Activated CD4-positive, alpha-beta T cell treated with anti-CD3 and anti-CD28 coated beads for 36 hours (primary cell): ENCODE data around the gene ISM1. TPM values are rescaled to one million over a fixed set of nuclear protein-coding genes. Genes with fewer than 3 reads are reported as not detected.
A peak's percentile ranks its signal among the peaks of the same experiment; 100 is the strongest.

Experiments
- ATAC-seq: fragments of 200-7000 bp; cut with Tn5 transposase; one replicate; pipeline ENCODE4 v1.10.0; 2021; ENCODE audit warnings: mild to moderate bottlenecking, moderate library complexity
- CTCF ChIA-PET: fragments of 350-600 bp; sonication (Branson Sonifier 250); formaldehyde crosslinking; loops from one replicate; lab custom pipeline; 2021; ENCODE audit warnings: antibody characterized with exemption; lab: Charles Lee
- POLR2A ChIA-PET: fragments of 350-600 bp; sonication (Branson Sonifier 250); formaldehyde crosslinking; loops from one replicate; lab custom pipeline; 2021; ENCODE audit warnings: antibody characterized with exemption, inconsistent platforms; lab: Charles Lee
- DNase-seq: peaks from one replicate; pipeline ENCODE4 v3.0.0-alpha.2; 2020
- H3K27ac Mint-ChIP-seq: one replicate; pipeline ENCODE4 v1.8.0; 2021; ENCODE audit warnings: mixed read lengths
- H3K27me3 Mint-ChIP-seq: one replicate; pipeline ENCODE4 v1.8.0; 2021; ENCODE audit warnings: mixed read lengths
- H3K36me3 Mint-ChIP-seq: one replicate; pipeline ENCODE4 v1.8.0; 2021; ENCODE audit warnings: low read depth, mixed read lengths
- H3K4me1 Mint-ChIP-seq: one replicate; pipeline ENCODE4 v1.8.0; 2021; ENCODE audit warnings: mixed read lengths
- H3K4me3 Mint-ChIP-seq: one replicate; pipeline ENCODE4 v1.8.0; 2021; ENCODE audit warnings: mild to moderate bottlenecking, moderate library complexity, mixed read lengths
- H3K9me3 Mint-ChIP-seq: one replicate; pipeline ENCODE4 v1.8.0; 2021; ENCODE audit warnings: low read depth, mixed read lengths
- intact Hi-C, 2 experiments: fragments of 100-400 bp; cut with DNase I in 1 of 2; cut with micrococcal nuclease in 1 of 2; formaldehyde crosslinking; loops; one replicate each; pipeline versions ENCODE4 v1.14.2 to v1.15.1; 2022 to 2024; cut with DNase I, micrococcal nuclease
- total RNA-seq, 2 experiments: library from RNA; stranded (reverse); gene quantifications; one replicate each; pipeline ENCODE4 v1.2.3, GENCODE V29; 2021

The ISM1 gene
- total RNA-seq, 2 experiments from 2014 or later, result 0.48 to 0.51 TPM

DNA sequence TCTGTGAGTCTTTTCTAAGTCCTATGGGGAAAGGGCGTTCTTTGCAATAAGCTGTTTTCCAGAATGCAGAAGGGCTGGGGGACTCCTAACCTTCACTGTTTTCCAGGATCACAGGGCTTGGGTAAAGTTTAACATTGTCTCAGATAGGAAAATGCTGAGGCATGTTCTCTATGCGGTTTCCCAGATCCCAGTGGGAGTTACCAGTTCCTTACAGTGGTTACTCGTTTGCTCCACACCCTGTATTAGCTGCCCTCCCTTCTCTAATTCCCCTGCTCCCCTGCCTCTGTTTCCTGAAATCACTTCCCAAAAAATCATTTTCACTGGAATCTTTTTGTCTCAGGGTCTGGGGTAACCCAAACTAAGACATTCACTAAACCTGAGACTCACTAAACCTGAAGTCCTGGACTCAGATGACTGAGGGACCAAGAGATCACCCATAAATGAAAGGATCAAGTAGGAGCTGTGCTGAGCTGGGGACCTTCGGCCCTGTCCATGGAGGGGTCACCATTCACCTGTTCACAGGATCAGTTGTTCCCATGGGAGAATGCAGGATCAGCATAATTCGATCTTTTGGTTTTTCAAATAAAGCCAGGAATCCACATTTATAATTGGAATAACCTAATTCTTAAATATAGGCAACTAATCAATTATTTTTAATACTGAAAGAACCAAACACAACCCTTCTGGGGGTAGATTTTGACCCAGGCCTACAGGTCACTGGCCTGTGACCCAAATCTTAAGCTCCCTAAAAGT is 76.2 kb downstream of the ISM1 start:
- no peak overlapping the region for H3K4me3 Mint-ChIP-seq
- H3K4me1 Mint-ChIP-seq, result no peaks in the 10 kb centered on the region
- H3K27me3 Mint-ChIP-seq, result no peaks in the 10 kb centered on the region
- no peak for ATAC-seq
- no peak overlapping the region for H3K27ac Mint-ChIP-seq
- DNase-seq, result no peak
- no peaks in the 10 kb centered on the region for H3K36me3 Mint-ChIP-seq
- intact Hi-C loops, result no loop called here
- ChIA-PET CTCF (no interaction called here), POLR2A (no interaction called here)
- H3K9me3 Mint-ChIP-seq, result no peaks in the 10 kb centered on the region

DNA sequence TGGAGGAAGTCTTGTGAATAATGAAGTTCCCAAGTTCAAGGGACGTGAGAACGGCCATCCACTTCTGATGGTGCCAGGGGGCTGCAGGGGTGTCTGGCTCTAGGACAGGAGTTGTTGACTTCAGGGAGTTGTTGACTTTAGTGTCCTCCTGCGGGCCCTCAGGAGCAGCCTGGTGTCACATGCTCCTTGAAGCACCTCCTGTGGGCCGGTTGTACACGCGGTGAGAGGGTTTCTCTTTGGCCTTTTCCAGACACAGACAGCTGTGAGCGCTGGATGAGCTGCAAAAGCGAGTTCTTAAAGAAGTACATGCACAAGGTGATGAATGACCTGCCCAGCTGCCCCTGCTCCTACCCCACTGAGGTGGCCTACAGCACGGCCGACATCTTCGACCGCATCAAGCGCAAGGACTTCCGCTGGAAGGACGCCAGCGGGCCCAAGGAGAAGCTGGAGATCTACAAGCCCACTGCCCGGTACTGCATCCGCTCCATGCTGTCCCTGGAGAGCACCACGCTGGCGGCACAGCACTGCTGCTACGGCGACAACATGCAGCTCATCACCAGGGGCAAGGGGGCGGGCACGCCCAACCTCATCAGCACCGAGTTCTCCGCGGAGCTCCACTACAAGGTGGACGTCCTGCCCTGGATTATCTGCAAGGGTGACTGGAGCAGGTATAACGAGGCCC is 77.8 kb downstream of the ISM1 start:
- Mint-ChIP-seq H3K27ac (no peak overlapping the region), H3K27me3 (no peaks in the 10 kb centered on the region), H3K4me3 (no peak overlapping the region), H3K36me3 (no peaks in the 10 kb centered on the region), H3K4me1 (no peaks in the 10 kb centered on the region), H3K9me3 (no peaks in the 10 kb centered on the region)
- ChIA-PET POLR2A (no interaction called here), CTCF (interaction anchor here (0.7 kb wide), 1 partner anchor 493 kb away, joined by 3 read pairs; no protein-coding TSS in a partner anchor)
- DNase-seq, result no peak
- no peak for ATAC-seq
- intact Hi-C loops, result no loop called here

DNA sequence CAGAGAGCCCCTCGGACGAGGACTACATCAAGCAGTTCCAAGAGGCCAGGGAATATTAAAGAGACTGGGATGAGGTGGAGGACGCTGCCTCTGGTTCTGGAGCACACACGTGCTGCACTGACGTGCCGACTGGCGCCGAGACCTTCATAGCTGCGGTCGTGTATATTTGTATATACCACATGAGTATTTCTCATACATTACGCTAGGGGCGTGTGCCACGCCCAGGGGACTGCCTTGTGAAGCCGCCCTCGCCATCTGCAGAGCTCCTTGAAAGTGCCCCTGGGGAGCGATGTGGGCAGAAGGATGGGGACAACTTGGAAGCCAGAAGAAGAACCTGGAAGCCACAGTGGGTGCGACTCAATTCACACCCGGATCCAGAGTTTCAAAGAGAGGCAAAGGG is 78.3 kb downstream of the ISM1 start:
- DNase-seq (no peak), ATAC-seq (no peak)
- Mint-ChIP-seq H3K4me3 (no peak overlapping the region), H3K27ac (no peak overlapping the region), H3K27me3 (no peaks in the 10 kb centered on the region), H3K9me3 (no peaks in the 10 kb centered on the region), H3K4me1 (no peaks in the 10 kb centered on the region), H3K36me3 (no peaks in the 10 kb centered on the region)
- intact Hi-C loops, result no loop called here
- ChIA-PET POLR2A (no interaction called here), CTCF (interaction anchor here (0.7 kb wide), 1 partner anchor 492 kb away, joined by 3 read pairs; no protein-coding TSS in a partner anchor)

DNA sequence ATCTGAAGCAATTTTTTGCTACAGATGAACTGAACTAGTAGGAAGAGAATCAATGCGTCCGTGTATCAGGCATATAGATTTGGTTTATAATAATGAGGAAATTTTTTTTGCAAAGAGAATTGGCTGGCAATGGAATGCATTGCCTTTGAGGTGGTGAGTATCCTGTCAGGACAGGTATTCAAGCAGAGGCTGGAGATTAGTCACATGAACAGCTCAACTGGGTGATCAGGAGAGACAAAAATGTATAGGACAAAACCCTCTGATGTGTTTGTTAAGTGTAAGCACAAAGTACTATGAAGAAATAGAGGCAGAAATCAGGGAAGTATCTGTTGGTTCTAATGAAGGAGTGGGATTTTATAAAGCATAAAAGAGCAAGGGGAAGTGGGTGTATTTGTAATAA is 80.5 kb downstream of the ISM1 start:
- no peaks in the 10 kb centered on the region for H3K36me3 Mint-ChIP-seq
- ChIA-PET CTCF (interaction anchor here (0.6 to 3.0 kb wide), 11 partner anchors 28 to 377 kb away, joined by 3 to 44 read pairs (median 4); no protein-coding TSS in a partner anchor), POLR2A (no interaction called here)
- H3K4me1 Mint-ChIP-seq, result no peaks in the 10 kb centered on the region
- no peak overlapping the region for H3K27ac Mint-ChIP-seq
- intact Hi-C loops, result no loop called here
- H3K9me3 Mint-ChIP-seq, result no peaks in the 10 kb centered on the region
- no peak for ATAC-seq
- H3K4me3 Mint-ChIP-seq, result no peak overlapping the region
- H3K27me3 Mint-ChIP-seq, result no peaks in the 10 kb centered on the region
- no peak for DNase-seq

DNA sequence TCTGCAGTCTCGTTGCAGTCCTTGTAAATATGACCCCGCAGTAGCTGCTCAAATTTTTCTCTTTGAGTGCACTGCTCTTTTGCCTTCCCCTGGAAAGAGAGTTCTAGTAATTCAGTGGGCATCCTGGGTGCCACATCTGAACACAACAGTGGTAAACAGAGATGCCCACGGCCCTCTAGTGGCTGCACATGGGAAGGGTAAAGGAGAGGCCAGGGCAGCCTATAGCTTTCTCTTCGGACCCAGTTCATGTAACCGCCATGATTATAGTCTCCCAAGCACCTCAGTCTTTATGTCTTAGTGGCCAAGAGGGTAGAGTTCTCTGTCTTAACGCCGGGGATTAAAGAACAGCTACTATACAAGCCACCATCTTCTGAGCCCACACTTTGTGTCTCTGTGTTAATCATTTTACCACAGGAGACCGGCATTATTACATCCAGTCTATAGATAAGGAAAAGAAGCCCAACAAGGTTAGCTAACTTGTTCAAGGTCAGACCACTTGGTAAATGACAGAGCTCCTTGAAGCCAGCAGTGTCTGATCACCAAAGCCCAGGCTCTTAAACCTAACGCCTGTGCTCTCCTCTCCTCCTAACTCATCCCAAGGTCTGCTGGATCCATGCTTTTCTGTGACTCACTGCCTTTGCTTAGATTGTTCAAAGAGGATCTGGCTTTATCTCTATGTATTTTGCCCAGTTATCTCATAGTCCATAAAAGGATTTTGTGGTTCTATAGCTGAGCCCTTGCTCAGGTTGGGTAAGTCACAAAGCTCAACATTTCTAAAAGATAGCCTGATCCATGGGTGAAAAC is 81.8 kb downstream of the ISM1 start:
- Mint-ChIP-seq H3K9me3 (no peaks in the 10 kb centered on the region), H3K36me3 (no peaks in the 10 kb centered on the region), H3K4me1 (no peaks in the 10 kb centered on the region), H3K4me3 (no peak overlapping the region), H3K27me3 (no peaks in the 10 kb centered on the region), H3K27ac (no peak overlapping the region)
- ATAC-seq (peak; percentile 93), DNase-seq (peak; percentile 73)
- ChIA-PET CTCF (interaction anchor here (0.7 to 3.0 kb wide), 24 partner anchors 10 to 1374 kb away, joined by 3 to 44 read pairs (median 3); no protein-coding TSS in a partner anchor), POLR2A (no interaction called here)
- intact Hi-C loops, result loop anchor here (1.0 kb wide), 1 partner anchor 184 kb away; no protein-coding TSS in a partner anchor

DNA sequence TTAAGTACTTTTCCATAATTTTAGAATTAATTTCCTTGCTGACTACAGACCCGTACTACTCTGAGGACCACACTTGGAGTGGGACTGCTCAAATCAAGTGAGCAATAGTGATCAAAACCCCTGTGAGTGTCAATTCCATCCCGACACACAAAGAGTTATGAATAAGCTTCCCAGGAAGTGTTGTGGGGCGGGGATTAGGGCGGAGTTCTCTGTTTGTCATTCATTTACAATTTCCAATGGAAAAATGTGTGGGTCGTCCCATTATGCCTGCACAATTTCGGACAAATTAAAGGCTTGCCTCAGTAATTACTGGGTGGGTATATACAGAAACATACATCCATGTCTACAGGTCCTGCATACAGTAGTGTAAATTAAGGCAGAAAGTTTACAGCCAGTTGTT is 84.2 kb downstream of the ISM1 start:
- Mint-ChIP-seq H3K4me1 (no peaks in the 10 kb centered on the region), H3K9me3 (no peaks in the 10 kb centered on the region), H3K4me3 (no peak overlapping the region), H3K27ac (no peak overlapping the region), H3K36me3 (no peaks in the 10 kb centered on the region), H3K27me3 (no peaks in the 10 kb centered on the region)
- CTCF ChIA-PET, result interaction anchor here (0.9 to 1.0 kb wide), 2 partner anchors 12 to 191 kb away, joined by 3 to 4 read pairs; no protein-coding TSS in a partner anchor
- ATAC-seq, result no peak
- intact Hi-C loops, result no loop called here
- POLR2A ChIA-PET, result no interaction called here
- DNase-seq, result no peak

DNA sequence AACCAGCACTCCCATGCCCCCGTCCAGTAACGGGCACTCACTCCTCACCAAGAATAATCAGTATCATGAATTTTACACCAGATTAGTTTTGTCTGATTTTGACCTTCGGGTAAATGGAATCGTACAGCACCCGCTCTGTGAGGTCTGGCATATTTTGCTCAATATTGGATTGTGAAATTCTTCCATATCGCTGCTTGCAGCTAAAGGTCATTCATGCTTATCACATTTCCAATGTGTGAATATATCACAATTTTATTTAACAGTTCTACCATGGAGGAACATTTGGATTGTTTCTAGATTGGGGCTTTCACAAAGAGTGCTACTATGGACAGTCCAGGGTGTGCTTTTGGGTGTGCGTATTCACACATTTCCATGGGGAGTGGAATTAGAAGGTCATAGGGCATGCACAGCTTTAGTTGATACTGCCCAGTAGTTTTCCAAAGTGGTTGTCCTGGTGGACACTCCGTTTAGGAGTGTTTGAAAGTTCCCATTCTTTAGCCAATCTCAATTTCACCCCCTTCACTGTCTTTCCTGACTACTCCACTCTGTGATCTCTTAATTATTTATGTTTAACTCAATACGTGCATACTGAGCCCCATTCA is 86.6 kb downstream of the ISM1 start:
- H3K36me3 Mint-ChIP-seq, result no peaks in the 10 kb centered on the region
- POLR2A ChIA-PET, result no interaction called here
- H3K27me3 Mint-ChIP-seq, result peaks cover 2% of the 10 kb centered on the region
- no peak overlapping the region for H3K27ac Mint-ChIP-seq
- no peak for ATAC-seq
- CTCF ChIA-PET, result interaction anchor here (0.6 kb wide), 1 partner anchor 17 kb away, joined by 3 read pairs; no protein-coding TSS in a partner anchor
- H3K9me3 Mint-ChIP-seq, result no peaks in the 10 kb centered on the region
- peaks cover 8% of the 10 kb centered on the region for H3K4me1 Mint-ChIP-seq
- H3K4me3 Mint-ChIP-seq, result no peak overlapping the region
- no peak for DNase-seq
- intact Hi-C loops, result no loop called here

DNA sequence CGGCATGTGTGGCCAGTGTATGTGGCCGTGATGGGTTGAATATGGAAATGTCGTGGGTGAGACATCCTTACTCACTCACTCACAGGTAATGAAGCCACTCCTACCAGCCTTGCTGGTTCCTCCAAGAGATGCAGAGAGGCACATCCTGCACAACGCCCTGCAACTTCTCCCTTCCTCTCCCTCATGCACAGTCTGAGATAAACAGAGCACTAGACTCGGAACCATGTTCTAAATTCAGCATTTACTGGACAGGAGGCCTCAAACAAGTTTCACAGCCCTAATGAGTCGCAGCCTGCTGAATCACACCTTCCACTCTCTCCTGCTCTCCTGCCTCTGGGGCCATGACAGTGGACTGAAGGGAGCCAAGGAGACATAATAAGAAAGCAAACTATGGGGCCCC is 91.2 kb downstream of the ISM1 start:
- peaks cover 7% of the 10 kb centered on the region for H3K9me3 Mint-ChIP-seq
- H3K4me1 Mint-ChIP-seq, result peaks cover 8% of the 10 kb centered on the region
- no peak overlapping the region for H3K27ac Mint-ChIP-seq
- ATAC-seq, result peak; percentile 93
- POLR2A ChIA-PET, result no interaction called here
- peaks cover 8% of the 10 kb centered on the region for H3K27me3 Mint-ChIP-seq
- peak; percentile 54 for DNase-seq
- intact Hi-C loops, result no loop called here
- no peak overlapping the region for H3K4me3 Mint-ChIP-seq
- CTCF ChIA-PET, result interaction anchor here (0.7 kb wide), 1 partner anchor 9 kb away, joined by 3 read pairs; no protein-coding TSS in a partner anchor
- H3K36me3 Mint-ChIP-seq, result no peaks in the 10 kb centered on the region

DNA sequence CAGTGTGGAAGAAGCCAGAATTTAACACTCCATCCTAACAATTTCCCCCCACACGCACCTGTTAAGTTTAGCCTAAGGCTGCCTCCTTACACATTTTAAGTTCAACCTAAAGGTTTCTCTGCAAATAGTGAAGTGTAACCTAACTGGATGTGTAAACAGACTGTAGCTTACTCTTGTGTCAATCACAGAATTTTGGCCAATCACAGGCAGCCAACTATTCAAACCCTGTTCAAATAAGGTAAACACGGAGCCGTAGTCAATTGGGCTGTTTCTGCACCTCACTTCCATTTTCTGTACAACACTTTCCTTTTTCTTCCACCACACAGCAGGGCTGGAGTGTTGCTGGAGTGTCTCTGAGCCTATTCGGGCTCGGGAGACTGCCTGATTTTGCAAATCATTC is 92.1 kb downstream of the ISM1 start:
- Mint-ChIP-seq H3K27ac (no peak overlapping the region), H3K27me3 (peaks cover 8% of the 10 kb centered on the region), H3K4me3 (no peak overlapping the region), H3K36me3 (no peaks in the 10 kb centered on the region), H3K9me3 (peaks cover 8% of the 10 kb centered on the region), H3K4me1 (peaks cover 8% of the 10 kb centered on the region)
- intact Hi-C loops, result no loop called here
- ChIA-PET CTCF (interaction anchor here (0.7 kb wide), 1 partner anchor 10 kb away, joined by 3 read pairs; no protein-coding TSS in a partner anchor), POLR2A (no interaction called here)
- DNase-seq (no peak), ATAC-seq (no peak)

DNA sequence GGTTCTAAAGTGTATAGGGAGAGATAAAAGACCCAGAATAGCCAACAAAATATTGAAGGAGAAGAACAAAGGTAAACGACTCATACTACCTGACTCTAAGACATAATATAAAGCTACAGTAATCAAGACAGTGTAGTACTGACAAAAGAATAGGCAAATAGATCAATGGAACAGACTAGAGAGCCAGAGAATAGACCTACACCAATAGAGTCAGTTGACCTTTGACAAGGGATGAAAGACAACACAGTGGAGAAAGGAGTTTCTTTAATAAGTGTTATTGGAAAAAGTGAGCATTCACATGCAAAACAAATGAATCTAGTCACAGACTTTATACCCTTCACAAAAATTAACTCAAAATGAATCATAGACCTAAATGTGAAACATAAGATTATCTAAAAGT is 96.4 kb downstream of the ISM1 start:
- POLR2A ChIA-PET, result no interaction called here
- peaks cover 8% of the 10 kb centered on the region for H3K27me3 Mint-ChIP-seq
- H3K27ac Mint-ChIP-seq, result no peak overlapping the region
- H3K36me3 Mint-ChIP-seq, result no peaks in the 10 kb centered on the region
- CTCF ChIA-PET, result interaction anchor here (1.0 kb wide), 1 partner anchor 13 kb away, joined by 4 read pairs; no protein-coding TSS in a partner anchor
- H3K4me1 Mint-ChIP-seq, result peaks cover 4% of the 10 kb centered on the region
- no peak for ATAC-seq
- intact Hi-C loops, result no loop called here
- no peak for DNase-seq
- H3K9me3 Mint-ChIP-seq, result peaks cover 8% of the 10 kb centered on the region
- no peak overlapping the region for H3K4me3 Mint-ChIP-seq
